ENCODE results near the gene CLSTN2. TPM values are rescaled to one million over a fixed set of nuclear protein-coding genes. Genes with fewer than 3 reads are reported as not detected.

Gene CLSTN2
- total RNA-seq, 1 donor = 7.3 TPM

DNA sequence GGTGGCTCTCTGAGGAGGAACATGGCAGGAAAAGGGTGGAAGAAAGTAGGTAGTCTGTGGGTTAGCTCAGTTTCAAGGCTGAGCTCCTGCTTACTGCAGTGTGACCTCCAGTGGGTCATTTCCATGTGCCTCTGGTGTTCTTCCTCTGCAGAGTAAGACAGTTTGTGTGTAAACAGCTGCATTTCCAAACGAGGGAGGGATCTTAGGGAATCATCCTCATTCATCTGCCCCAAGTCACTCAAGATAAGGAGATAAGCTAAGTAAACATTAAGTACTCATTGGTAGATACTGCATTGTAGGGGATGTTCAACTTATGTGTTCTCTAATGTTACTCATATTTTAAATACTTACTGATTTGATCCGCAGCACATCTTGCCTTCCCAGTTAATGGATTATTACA lies 83.6 kb downstream of the CLSTN2 start:
- TF ChIP-seq, protein P1, sequence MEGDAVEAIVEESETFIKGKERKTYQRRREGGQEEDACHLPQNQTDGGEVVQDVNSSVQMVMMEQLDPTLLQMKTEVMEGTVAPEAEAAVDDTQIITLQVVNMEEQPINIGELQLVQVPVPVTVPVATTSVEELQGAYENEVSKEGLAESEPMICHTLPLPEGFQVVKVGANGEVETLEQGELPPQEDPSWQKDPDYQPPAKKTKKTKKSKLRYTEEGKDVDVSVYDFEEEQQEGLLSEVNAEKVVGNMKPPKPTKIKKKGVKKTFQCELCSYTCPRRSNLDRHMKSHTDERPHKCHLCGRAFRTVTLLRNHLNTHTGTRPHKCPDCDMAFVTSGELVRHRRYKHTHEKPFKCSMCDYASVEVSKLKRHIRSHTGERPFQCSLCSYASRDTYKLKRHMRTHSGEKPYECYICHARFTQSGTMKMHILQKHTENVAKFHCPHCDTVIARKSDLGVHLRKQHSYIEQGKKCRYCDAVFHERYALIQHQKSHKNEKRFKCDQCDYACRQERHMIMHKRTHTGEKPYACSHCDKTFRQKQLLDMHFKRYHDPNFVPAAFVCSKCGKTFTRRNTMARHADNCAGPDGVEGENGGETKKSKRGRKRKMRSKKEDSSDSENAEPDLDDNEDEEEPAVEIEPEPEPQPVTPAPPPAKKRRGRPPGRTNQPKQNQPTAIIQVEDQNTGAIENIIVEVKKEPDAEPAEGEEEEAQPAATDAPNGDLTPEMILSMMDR (IDR thresholded peaks at IDR 0.05; ENCODE audit: insufficient read depth, low read depth, low read length) = no peak
- DNase-seq (ENCODE audit: low read depth) = no peak

DNA sequence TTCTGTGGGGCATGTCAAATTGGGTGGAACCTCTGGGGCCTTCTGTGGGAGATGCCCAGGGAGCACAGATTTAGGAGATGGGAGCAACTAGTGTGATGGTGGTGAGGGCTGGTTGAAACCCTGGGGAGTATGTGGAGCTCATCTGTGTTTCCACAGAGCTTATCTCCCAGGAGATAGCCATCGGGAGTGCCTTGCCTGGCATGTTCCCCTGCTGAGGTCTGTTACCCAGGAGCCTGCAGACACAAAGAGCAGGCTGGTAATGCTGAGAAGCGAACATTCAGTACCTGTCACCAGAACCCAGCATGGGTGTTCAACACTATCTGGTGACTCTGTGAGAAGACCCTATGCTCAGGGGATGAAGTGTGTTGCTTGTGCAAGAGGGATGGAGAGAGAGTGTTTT lies 85.0 kb downstream of the CLSTN2 start:
- H3K4me3 ChIP-seq (ENCODE audit: low read depth, low read length) = no peak overlapping the region
- TF ChIP-seq, protein P1 (IDR thresholded peaks at IDR 0.05; ENCODE audit: insufficient read depth, low read depth, low read length) = no peak
- no peak for DNase-seq (ENCODE audit: low read depth)

More for the DNA sequence above, 83.6 kb downstream of the CLSTN2 start:
- H3K4me3 ChIP-seq (ENCODE audit: low read depth, low read length) = no peak overlapping the region

DNA sequence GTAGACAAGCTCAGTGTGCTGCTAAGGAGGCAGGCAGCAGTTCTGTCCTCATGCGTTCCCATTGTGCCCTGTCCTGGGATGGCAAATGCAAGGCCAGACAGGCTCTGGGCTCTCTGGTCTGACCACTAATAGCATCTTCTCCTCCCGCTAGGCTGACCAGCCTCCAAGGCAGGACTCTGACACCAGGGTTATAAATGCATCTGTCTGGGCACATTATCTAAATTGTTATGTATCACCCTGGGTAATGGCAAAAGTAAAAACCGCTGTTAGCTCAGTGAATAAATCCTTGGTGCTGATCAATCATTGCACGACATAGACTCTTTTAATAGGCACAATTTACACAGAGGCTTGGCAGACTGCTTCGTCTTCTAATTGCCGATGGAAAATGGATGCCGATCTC lies 85.6 kb downstream of the CLSTN2 start:
- no peak overlapping the region for H3K4me3 ChIP-seq (ENCODE audit: low read depth, low read length)

DNA sequence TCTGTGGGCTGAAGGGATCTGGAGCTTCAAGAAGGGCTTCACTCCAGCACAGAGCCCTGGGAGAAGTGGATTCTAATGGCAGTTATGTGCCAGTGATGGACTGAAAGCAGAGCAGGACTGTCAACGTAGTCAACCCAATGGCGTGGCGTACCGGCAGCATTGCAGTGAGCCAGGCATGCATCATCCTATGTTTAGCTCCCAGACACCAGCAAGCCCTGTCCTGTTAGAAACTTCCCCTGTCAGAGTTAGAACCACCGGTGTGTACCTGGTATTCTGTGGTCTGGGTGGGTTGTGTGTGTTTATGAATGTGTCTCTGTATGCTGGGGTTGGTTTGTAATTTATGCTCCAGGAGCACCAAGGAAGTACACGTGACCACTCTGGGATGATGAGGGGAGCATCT lies 86.3 kb downstream of the CLSTN2 start:
- H3K4me3 ChIP-seq (ENCODE audit: low read depth, low read length) = no peak overlapping the region
- TF ChIP-seq, protein P1 (IDR thresholded peaks at IDR 0.05; ENCODE audit: insufficient read depth, low read depth, low read length) = no peak
- no peak for DNase-seq (ENCODE audit: low read depth)

More for the DNA sequence above, 85.6 kb downstream of the CLSTN2 start:
- TF ChIP-seq, protein P1 (IDR thresholded peaks at IDR 0.05; ENCODE audit: insufficient read depth, low read depth, low read length) = no peak
- DNase-seq (ENCODE audit: low read depth) = no peak

DNA sequence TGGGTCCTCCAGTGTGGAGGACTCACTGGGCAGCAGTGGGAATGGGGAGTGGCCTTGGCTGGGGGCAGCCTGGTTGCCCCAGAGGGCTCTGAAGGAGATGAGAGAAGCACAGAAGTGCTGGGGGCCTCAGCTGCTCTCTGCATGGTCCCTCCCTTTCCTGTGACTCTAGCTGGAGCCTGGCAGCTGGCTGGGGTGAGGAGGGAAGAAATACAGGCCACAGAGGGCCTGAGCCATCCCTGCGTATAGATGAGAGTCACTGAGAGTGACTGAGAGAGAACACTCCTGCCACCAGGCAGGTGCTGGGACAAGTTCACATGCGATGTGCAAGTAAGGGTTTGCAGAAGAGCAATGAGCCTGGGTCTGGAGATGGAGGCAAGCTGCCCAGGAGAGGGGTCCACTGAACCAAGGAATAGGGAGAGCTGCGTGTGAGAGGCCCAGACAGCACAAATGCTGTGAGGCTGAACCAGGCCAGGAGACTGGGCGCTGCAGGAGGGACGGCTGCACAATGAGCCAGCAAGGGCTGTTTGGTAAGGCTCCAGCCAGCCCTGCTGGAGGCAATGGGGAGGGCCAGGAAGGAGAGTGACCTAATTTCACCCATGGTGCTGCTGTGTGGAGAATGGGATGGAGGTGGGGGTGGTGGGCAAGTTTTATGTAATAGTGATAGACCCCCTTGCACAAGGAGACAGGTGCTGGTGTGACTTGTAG lies 87.2 kb downstream of the CLSTN2 start:
- no peak overlapping the region for H3K4me3 ChIP-seq (ENCODE audit: low read depth, low read length)
- TF ChIP-seq, protein P1 (IDR thresholded peaks at IDR 0.05; ENCODE audit: insufficient read depth, low read depth, low read length) = no peak
- DNase-seq (ENCODE audit: low read depth) = no peak

DNA sequence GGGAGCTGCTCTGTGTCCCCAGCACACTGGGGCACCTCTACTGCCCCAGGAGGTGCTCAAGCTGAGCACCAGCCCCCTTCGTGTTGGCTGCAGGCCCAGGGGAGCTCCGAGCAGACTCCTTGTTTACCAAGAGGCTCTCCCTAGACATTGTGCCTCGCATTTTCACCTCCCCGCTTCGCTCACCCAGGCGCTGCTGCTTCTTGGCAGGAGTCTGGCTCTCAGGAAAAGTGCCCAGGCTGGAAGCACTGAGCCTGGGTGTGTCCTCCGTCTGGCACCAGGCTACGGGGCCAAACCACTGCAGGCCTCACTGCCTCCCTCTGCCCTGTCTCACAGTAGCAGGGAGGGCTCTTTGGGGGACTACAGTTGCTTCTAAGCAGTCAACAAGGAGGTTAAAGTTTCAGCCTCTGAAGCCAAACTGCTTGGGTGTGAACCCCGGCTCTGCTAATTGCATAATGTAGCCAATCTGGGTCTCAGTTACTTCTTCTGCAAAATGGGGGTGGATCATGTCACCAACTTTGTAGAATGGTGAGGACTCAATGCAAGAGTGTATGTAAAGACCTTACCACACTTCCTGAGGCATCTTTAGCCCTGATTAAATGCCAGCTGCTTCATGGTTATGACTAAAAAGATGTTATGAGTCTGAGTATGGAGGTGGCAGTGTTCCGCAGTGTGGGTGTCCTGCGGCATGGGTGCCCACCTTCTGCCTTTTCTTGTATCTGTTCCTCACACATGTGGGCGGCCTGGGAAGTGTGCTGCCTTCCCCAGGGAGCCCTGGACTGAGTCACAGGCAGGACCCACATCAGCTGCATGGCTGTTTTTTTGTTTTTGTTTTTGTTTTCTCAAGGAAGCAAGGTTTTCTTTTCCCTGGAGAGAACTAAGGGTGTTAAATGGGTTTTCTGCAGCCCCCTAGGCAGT lies 88.9 kb downstream of the CLSTN2 start:
- DNase-seq (ENCODE audit: low read depth) = no peak
- H3K4me3 ChIP-seq (ENCODE audit: low read depth, low read length) = no peak overlapping the region
- TF ChIP-seq, protein P1 (IDR thresholded peaks at IDR 0.05; ENCODE audit: insufficient read depth, low read depth, low read length) = no peak

Measured in fibroblast of villous mesenchyme (primary cell).